Chondrocyte (in vitro differentiated cells): ENCODE results near the gene CCDC88C. TPM values are rescaled to one million over a fixed set of nuclear protein-coding genes. Genes with fewer than 3 reads are reported as not detected.

Experiments
- DNase-seq: peaks from one replicate; pipeline ENCODE4 v3.0.0; 2021; ENCODE audit warnings: mixed read lengths, low spot score
- H3K27ac Mint-ChIP-seq: one replicate; pipeline ENCODE4 v1.8.0; 2021; ENCODE audit warnings: mild to moderate bottlenecking, moderate library complexity, mixed read lengths; ENCODE audit not compliant: unreplicated experiment
- H3K27me3 Mint-ChIP-seq: 2 replicates; pipeline ENCODE4 v1.8.0; 2021; ENCODE audit warnings: low read depth, mixed read lengths
- H3K36me3 Mint-ChIP-seq: 2 replicates; pipeline ENCODE4 v1.8.0; 2021; ENCODE audit warnings: low read depth, mixed read lengths
- H3K4me1 Mint-ChIP-seq: 2 replicates; pipeline ENCODE4 v1.8.0; 2021; ENCODE audit warnings: low read depth, mild to moderate bottlenecking, mixed read lengths
- H3K4me3 Mint-ChIP-seq: one replicate; pipeline ENCODE4 v1.8.0; 2021; ENCODE audit warnings: mild to moderate bottlenecking, moderate library complexity, mixed read lengths; ENCODE audit not compliant: unreplicated experiment
- H3K9me3 Mint-ChIP-seq: 2 replicates; pipeline ENCODE4 v1.8.0; 2021; ENCODE audit warnings: low read depth, mixed read lengths
- CTCF ChIP-seq: fragments of 200-600 bp; sonication (generic); IDR thresholded peaks from 2 replicates; pipeline ENCODE4 v1.5.0; 2021; ENCODE audit warnings: antibody characterized with exemption, mild to moderate bottlenecking, moderate library complexity
- total RNA-seq: library from RNA; stranded (reverse); gene quantifications from 3 replicates; pipeline ENCODE4 v1.2.1, GENCODE V29; 2021

Gene CCDC88C
- total RNA-seq, 1 donor from 2014 or later, result 2.3 TPM

DNA sequence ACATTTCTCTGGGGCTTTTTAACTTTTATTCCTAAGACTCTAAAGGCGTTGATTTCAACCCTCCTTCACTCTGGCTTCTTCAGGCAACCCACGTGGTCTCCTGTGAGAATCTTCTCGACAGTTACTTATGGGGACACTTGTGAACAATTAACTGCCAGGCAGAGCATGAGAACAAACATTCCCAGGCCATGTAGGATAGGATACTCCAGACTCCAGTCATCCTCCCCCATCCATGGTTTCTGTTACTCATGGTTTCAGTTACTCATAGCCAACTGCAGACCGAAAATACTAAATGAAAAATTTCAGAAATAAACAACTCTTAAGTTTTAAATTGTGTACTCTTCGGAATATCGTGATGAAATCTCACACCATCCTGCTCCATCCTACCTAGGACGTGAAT is 192.6 kb downstream of the CCDC88C start:
- no peaks in the 10 kb centered on the region for H3K9me3 Mint-ChIP-seq
- H3K4me3 Mint-ChIP-seq, result no peak overlapping the region
- peaks cover 4% of the 10 kb centered on the region for H3K4me1 Mint-ChIP-seq
- no peak for DNase-seq
- TF ChIP-seq CTCF, result no peak
- peaks cover 1% of the 10 kb centered on the region for H3K36me3 Mint-ChIP-seq
- H3K27me3 Mint-ChIP-seq, result no peaks in the 10 kb centered on the region
- H3K27ac Mint-ChIP-seq, result no peak overlapping the region

DNA sequence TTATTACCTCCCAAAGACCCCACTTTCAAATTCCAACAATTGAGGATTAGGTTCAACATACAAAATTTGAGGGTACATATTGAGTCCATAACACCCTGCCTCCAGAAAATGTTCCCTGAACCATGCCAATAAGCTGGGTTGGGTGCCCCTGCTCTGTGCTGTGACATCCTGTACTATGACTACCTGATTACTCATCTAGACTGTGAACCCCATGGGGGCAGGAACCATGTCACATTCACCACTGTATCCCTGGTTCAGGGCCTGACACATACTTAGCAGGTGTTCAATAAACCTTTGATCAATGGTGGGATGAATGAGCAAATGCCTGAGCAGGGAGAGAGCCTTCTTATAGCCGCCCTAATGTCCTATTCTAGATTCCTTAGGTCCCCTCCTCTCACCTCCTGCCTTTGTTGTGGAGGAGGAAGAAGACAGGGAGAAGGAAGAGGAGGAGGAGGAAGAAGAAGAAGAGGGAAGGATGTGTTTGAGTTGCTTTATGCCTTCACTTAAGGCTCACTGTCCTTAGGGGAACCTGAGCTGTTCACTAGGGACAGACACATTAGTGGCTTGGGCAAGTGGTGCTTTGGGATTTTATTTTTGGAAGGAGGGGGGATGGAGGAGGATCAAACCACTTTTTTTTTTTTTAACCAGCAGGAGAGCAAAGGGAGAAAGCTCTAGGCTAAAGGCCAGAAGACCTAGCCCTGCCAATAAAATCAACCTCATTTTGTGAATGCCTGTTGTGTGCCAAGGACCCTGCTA is 194.4 kb downstream of the CCDC88C start:
- Mint-ChIP-seq H3K36me3 (peaks cover 1% of the 10 kb centered on the region), H3K4me1 (peaks cover 4% of the 10 kb centered on the region), H3K4me3 (no peak overlapping the region), H3K27me3 (no peaks in the 10 kb centered on the region), H3K27ac (no peak overlapping the region), H3K9me3 (no peaks in the 10 kb centered on the region)
- TF ChIP-seq CTCF, result no peak
- DNase-seq, result no peak

Other genes starting within 250 kb of the CCDC88C start
- gene GPR68, start 173.1 kb downstream of the CCDC88C start, total RNA-seq, result 0.42 to 4.1 TPM (median 0.46 TPM) in 3 replicates
- 57.7 to 73.9 TPM (median 64.5 TPM) in 3 replicates for gene PPP4R3A, start 92.5 kb upstream of the CCDC88C start, total RNA-seq